IMR-90 (cell line): ENCODE results near the gene GPX3. TPM values are rescaled to one million over a fixed set of nuclear protein-coding genes. Genes with fewer than 3 reads are reported as not detected.
A peak's percentile ranks its signal among the peaks of the same experiment; 100 is the strongest.

Experiments used
- ATAC-seq: fragments of 200-7000 bp; cut with Tn5 transposase; 2 replicates; pipeline ENCODE4 v1.9.1; 2020; ENCODE audit warnings: low read depth, mild to moderate bottlenecking, moderate library complexity
- BruUV-seq: library from RNA; stranded (reverse); fragments of 400-500 nt; replicated peaks from 2 replicates; lab custom pipeline; 2021; lab: Mats Ljungman, UMichigan
- CTCF ChIA-PET: fragments of 300-600 bp; formaldehyde crosslinking; extraction: SDS; loops from one replicate; lab custom pipeline; 2021; ENCODE audit warnings: antibody characterized with exemption; lab: Yijun Ruan, JAX
- POLR2A ChIA-PET: fragments of 300-600 bp; sonication (Branson Sonifier 250); formaldehyde crosslinking; loops from one replicate; lab custom pipeline; 2022; ENCODE audit warnings: antibody characterized with exemption; ENCODE audit not compliant: unreplicated experiment; lab: Charles Lee
- DNase-seq: peaks from one replicate; pipeline ENCODE4 v3.0.0; 2013
- H2AFZ ChIP-seq: replicated peaks from 2 replicates; pipeline ENCODE3; 2013; ENCODE audit warnings: low read length, mild to moderate bottlenecking; ENCODE audit not compliant: poor library complexity
- H2AK5ac ChIP-seq: 2 replicates; pipeline ENCODE4 v1.6.1; 2013; ENCODE audit warnings: low read depth, low read length, inconsistent platforms
- H2AK9ac ChIP-seq: replicated peaks from 2 replicates; pipeline ENCODE3; 2013; ENCODE audit warnings: mild to moderate bottlenecking, low read depth, low read length, moderate library complexity; ENCODE audit not compliant: poor library complexity
- H2BK120ac ChIP-seq: 2 replicates; pipeline ENCODE4 v1.6.1; 2013; ENCODE audit warnings: low read depth, low read length, inconsistent platforms
- H2BK15ac ChIP-seq: 3 replicates; pipeline ENCODE4 v1.6.1; 2013; ENCODE audit warnings: low read depth, low read length, inconsistent platforms
- H2BK20ac ChIP-seq: 2 replicates; pipeline ENCODE4 v1.6.1; 2013; ENCODE audit warnings: low read depth, mild to moderate bottlenecking, inconsistent platforms, low read length, moderate library complexity
- H2BK5ac ChIP-seq: 2 replicates; pipeline ENCODE4 v1.6.1; 2013; ENCODE audit warnings: mild to moderate bottlenecking, low read depth, low read length, inconsistent platforms; ENCODE audit not compliant: poor library complexity, severe bottlenecking
- H3K14ac ChIP-seq: replicated peaks from 2 replicates; pipeline ENCODE4 v1.6.1; 2013; ENCODE audit warnings: low read depth, low read length, inconsistent platforms
- H3K18ac ChIP-seq: 2 replicates; pipeline ENCODE4 v1.6.1; 2013; ENCODE audit warnings: low read depth, low read length, control low read depth
- H3K23ac ChIP-seq: 2 replicates; pipeline ENCODE4 v1.6.1; 2013; ENCODE audit warnings: low read depth, low read length, inconsistent platforms
- H3K27ac ChIP-seq: 2 replicates; pipeline ENCODE4 v1.5.1; 2013; ENCODE audit warnings: mild to moderate bottlenecking, control low read depth, low read length; ENCODE audit not compliant: insufficient read depth
- H3K27me3 ChIP-seq: 2 replicates; pipeline ENCODE4 v1.6.1; 2013; ENCODE audit warnings: low read length; ENCODE audit not compliant: control insufficient read depth, insufficient read depth
- H3K36me3 ChIP-seq: 2 replicates; pipeline ENCODE4 v1.6.1; 2013; ENCODE audit warnings: low read length, mixed read lengths; ENCODE audit not compliant: control insufficient read depth, insufficient read depth
- H3K4ac ChIP-seq: 2 replicates; pipeline ENCODE4 v1.6.1; 2013; ENCODE audit warnings: low read depth, low read length, inconsistent platforms
- H3K4me1 ChIP-seq: 2 replicates; pipeline ENCODE4 v1.6.1; 2013; ENCODE audit warnings: low read length, mixed read lengths; ENCODE audit not compliant: control insufficient read depth, insufficient read depth
- H3K4me2 ChIP-seq: 2 replicates; pipeline ENCODE4 v1.6.1; 2013; ENCODE audit warnings: low read depth, mild to moderate bottlenecking, control low read depth, low read length, moderate library complexity
- H3K4me3 ChIP-seq: 2 replicates; pipeline ENCODE4 v1.5.1; 2013; ENCODE audit warnings: low read depth, mild to moderate bottlenecking, control low read depth, low read length, moderate library complexity; ENCODE audit not compliant: insufficient read depth
- H3K56ac ChIP-seq: 2 replicates; pipeline ENCODE4 v1.6.1; 2013; ENCODE audit warnings: low read length, inconsistent platforms; ENCODE audit not compliant: insufficient read depth; ENCODE audit errors: extremely low read depth
- H3K79me1 ChIP-seq, 2 experiments: 2 replicates each; pipeline ENCODE4 v1.6.1; 2013; ENCODE audit warnings: low read length in 2 of 2, inconsistent platforms in 1 of 2, low read depth in 1 of 2
- H3K9ac ChIP-seq: 2 replicates; pipeline ENCODE4 v1.6.1; 2013; ENCODE audit warnings: low read depth, low read length, control low read depth
- H3K9me1 ChIP-seq: 2 replicates; pipeline ENCODE4 v1.6.1; 2013; ENCODE audit warnings: low read length, inconsistent platforms; ENCODE audit not compliant: insufficient read depth
- H3K9me3 ChIP-seq: 2 replicates; pipeline ENCODE4 v1.6.1; 2013; ENCODE audit warnings: low read length; ENCODE audit not compliant: control insufficient read depth, insufficient read depth
- H4K20me1 ChIP-seq: 2 replicates; pipeline ENCODE4 v1.6.1; 2013; ENCODE audit warnings: low read length, inconsistent platforms; ENCODE audit not compliant: insufficient read depth
- H4K5ac ChIP-seq: 2 replicates; pipeline ENCODE4 v1.6.1; 2013; ENCODE audit warnings: mild to moderate bottlenecking, low read depth, low read length, control low read depth
- H4K8ac ChIP-seq, 2 experiments: 2 replicates each; pipeline ENCODE4 v1.6.1; 2013; ENCODE audit warnings: low read depth in 2 of 2, low read length in 2 of 2, control low read depth in 1 of 2, inconsistent platforms in 1 of 2
- H4K91ac ChIP-seq: 2 replicates; pipeline ENCODE4 v1.6.1; 2013; ENCODE audit warnings: low read depth, low read length, inconsistent platforms; ENCODE audit not compliant: insufficient read depth
- BHLHE40 ChIP-seq: fragments of 150-350 bp; IDR thresholded peaks from 2 replicates; pipeline ENCODE4 v1.6.1; 2016; ENCODE audit warnings: mild to moderate bottlenecking, low read depth, low read length
- CEBPB ChIP-seq: IDR thresholded peaks from 2 replicates; pipeline ENCODE4 v1.6.1; 2012; ENCODE audit warnings: low read depth, low read length, improper control_type of control experiment
- CHD1 ChIP-seq: IDR thresholded peaks from 2 replicates; pipeline ENCODE4 v1.6.1; 2012; ENCODE audit warnings: low read depth, low read length, improper control_type of control experiment
- ELK1 ChIP-seq: fragments of 150-350 bp; IDR thresholded peaks from 2 replicates; pipeline ENCODE4 v1.6.1; 2016; ENCODE audit warnings: low read depth, mild to moderate bottlenecking, low read length, moderate library complexity, borderline replicate concordance
- FOS ChIP-seq: fragments of 150-350 bp; IDR thresholded peaks from 2 replicates; pipeline ENCODE4 v1.6.1; 2016; ENCODE audit warnings: low read depth, low read length
- MAFK ChIP-seq: IDR thresholded peaks from 2 replicates; pipeline ENCODE4 v1.6.1; 2012; ENCODE audit warnings: low read depth, low read length, improper control_type of control experiment
- MAZ ChIP-seq: IDR thresholded peaks from 2 replicates; pipeline ENCODE4 v1.6.1; 2012; ENCODE audit warnings: low read depth, mild to moderate bottlenecking, low read length, improper control_type of control experiment, moderate library complexity, borderline replicate concordance
- MXI1 ChIP-seq: IDR thresholded peaks from 2 replicates; pipeline ENCODE4 v1.6.1; 2012; ENCODE audit warnings: low read depth, mild to moderate bottlenecking, low read length, moderate library complexity, borderline replicate concordance
- NFE2L2 ChIP-seq: fragments of 150-350 bp; IDR thresholded peaks from 2 replicates; pipeline ENCODE4 v1.6.1; 2016; ENCODE audit warnings: low read depth, mild to moderate bottlenecking, low read length
- POLR2A ChIP-seq: IDR thresholded peaks from 2 replicates; pipeline ENCODE4 v1.6.1; 2012; ENCODE audit warnings: mild to moderate bottlenecking, low read depth, low read length
- RAD21 ChIP-seq: IDR thresholded peaks from 2 replicates; pipeline ENCODE4 v1.6.1; 2012; ENCODE audit warnings: low read length, improper control_type of control experiment
- RCOR1 ChIP-seq: IDR thresholded peaks from 2 replicates; pipeline ENCODE4 v1.6.1; 2012; ENCODE audit warnings: mild to moderate bottlenecking, low read length, improper control_type of control experiment; ENCODE audit not compliant: insufficient replicate concordance
- RFX5 ChIP-seq: IDR thresholded peaks from 2 replicates; pipeline ENCODE4 v1.8.0; 2012; ENCODE audit warnings: low read depth, mild to moderate bottlenecking, low read length, moderate library complexity
- SMC3 ChIP-seq: fragments of 150-350 bp; IDR thresholded peaks from 2 replicates; pipeline ENCODE4 v1.6.1; 2016; ENCODE audit warnings: low read depth, mild to moderate bottlenecking, antibody characterized with exemption, low read length, moderate library complexity
- USF2 ChIP-seq: fragments of 150-350 bp; IDR thresholded peaks from 2 replicates; pipeline ENCODE4 v1.6.1; 2017; ENCODE audit warnings: mild to moderate bottlenecking, antibody characterized with exemption, low read length, low read depth
- WGBS, 2 experiments: methylation state at CpG; one replicate each; pipeline versions ENCODE4 v1.1.5 to v1.1.7; 2013; ENCODE audit warnings: missing lambda C conversion rate in 2 of 2; ENCODE audit not compliant: insufficient read length in 1 of 2; ENCODE audit errors: extremely low coverage in 2 of 2; 5-methylcytosine and 5-hydroxymethylcytosine counted together
- dilution Hi-C: fragments of 300-500 bp; cut with HindIII; formaldehyde crosslinking; loops from one replicate; pipeline ENCODE4 v1.14.3; 2018; ENCODE audit warnings: low sequenced_read_pairs; ENCODE audit not compliant: unreplicated experiment
- in situ Hi-C: fragments of 300-500 bp; cut with MboI; formaldehyde crosslinking; loops from 3 replicates; pipeline ENCODE4 v1.14.3; 2019; ENCODE audit warnings: low sequenced_read_pairs, inconsistent platforms, mixed read lengths
- intact Hi-C: fragments of 100-400 bp; cut with micrococcal nuclease; formaldehyde crosslinking; loops from 2 replicates; pipeline ENCODE4 v1.10.0; 2022
- polyA plus RNA-seq, 3 experiments: library from polyadenylated mRNA; depleted of rRNA; stranded (reverse); fragments of >200 nt; gene quantifications; 2 replicates each; pipeline ENCODE4 v1.2.3, GENCODE V29; 2012; ENCODE audit warnings: low replicate concordance in 1 of 3
- total RNA-seq: library from RNA; depleted of rRNA; stranded (reverse); fragments of >200 nt; gene quantifications from 2 replicates; pipeline ENCODE4 v1.2.3, GENCODE V29; 2012
- TF ChIP-seq, protein P1 (sequence below): conservative IDR thresholded peaks from 2 replicates; pipeline ENCODE4 v1.5.1; 2012; ENCODE audit warnings: mild to moderate bottlenecking, low read depth, low read length, improper control_type of control experiment

GPX3 gene
- total and polyA plus RNA-seq, 2 of the 4 experiments (the other 2 are of a cell fraction) = 0.36 to 1.0 TPM

DNA sequence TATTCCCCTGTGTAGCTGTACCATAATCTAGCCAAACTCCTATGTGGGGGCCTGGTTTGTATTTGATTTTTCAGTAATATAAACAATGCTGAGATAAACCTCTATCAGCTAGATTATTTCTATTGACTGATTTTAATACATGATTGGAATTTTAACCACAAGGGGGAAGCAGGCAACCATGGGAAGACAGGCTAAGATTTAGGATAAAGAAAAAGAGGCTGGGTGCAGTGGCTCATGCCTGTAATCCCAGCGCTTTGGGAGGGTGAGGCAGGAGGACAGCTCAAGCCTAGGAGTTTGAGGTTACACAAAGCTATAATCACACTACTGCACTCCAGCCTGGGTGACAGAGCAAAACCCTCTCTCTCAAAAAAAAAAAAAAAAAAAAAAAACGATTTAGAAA lies 18.1 kb upstream of the GPX3 start:
- no peak overlapping the region for H3K56ac ChIP-seq
- dilution Hi-C loops (no loop called here), in situ Hi-C loops (no loop called here), intact Hi-C loops (loop anchor here (1.0 to 5.0 kb wide), 5 partner anchors 49 to 650 kb away; no protein-coding TSS in a partner anchor)
- H4K5ac ChIP-seq = no peak overlapping the region
- H2AK9ac ChIP-seq = no peak overlapping the region
- H2BK5ac ChIP-seq = no peak overlapping the region
- no peaks in the 10 kb centered on the region for H4K20me1 ChIP-seq
- no peak overlapping the region for H3K4me2 ChIP-seq
- no peak overlapping the region for H2BK120ac ChIP-seq
- H3K4me1 ChIP-seq = peaks cover 12% of the 10 kb centered on the region; the same call in 1 of the 2 replicates
- DNase-seq (peak; percentile 41), ATAC-seq (peak; percentile 46)
- H3K9me3 ChIP-seq = no peaks in the 10 kb centered on the region
- H3K79me1 ChIP-seq = no peaks in the 10 kb centered on the region
- H3K9ac ChIP-seq = no peak overlapping the region
- peaks cover 7% of the 10 kb centered on the region; the same call in 1 of the 2 replicates for H3K9me1 ChIP-seq
- H3K4ac ChIP-seq = no peak overlapping the region
- no peaks in the 10 kb centered on the region for H3K36me3 ChIP-seq
- POLR2A ChIA-PET = interaction anchor here (0.7 kb wide), 1 partner anchor 10 kb away, joined by 4 read pairs; no protein-coding TSS in a partner anchor
- no peak overlapping the region for H4K91ac ChIP-seq
- no peak overlapping the region for H2BK20ac ChIP-seq
- no peak overlapping the region for H3K4me3 ChIP-seq
- no peak overlapping the region for H2AFZ ChIP-seq
- H2AK5ac ChIP-seq = no peak overlapping the region
- no TSS peak for BruUV-seq
- no peak overlapping the region for H3K18ac ChIP-seq
- WGBS, 2 experiments = no CpG with 5 or more reads among the region's 2 CpGs
- no peak overlapping the region for H4K8ac ChIP-seq
- CTCF ChIA-PET = interaction anchor here (0.6 to 1.4 kb wide), 8 partner anchors 36 to 652 kb away, joined by 3 to 12 read pairs (median 4); no protein-coding TSS in a partner anchor
- no peak overlapping the region for H3K14ac ChIP-seq
- no peak overlapping the region for H2BK15ac ChIP-seq
- no peak overlapping the region for H3K27ac ChIP-seq
- TF ChIP-seq MAZ (no peak), CEBPB (no peak), POLR2A (no peak), BHLHE40 (no peak), MAFK (no peak), CHD1 (no peak), FOS (no peak), MXI1 (no peak), SMC3 (peak; percentile 54), USF2 (no peak), RFX5 (no peak), RAD21 (peak; percentile 72), NFE2L2 (no peak), RCOR1 (no peak), ELK1 (no peak)
- TF ChIP-seq, protein P1, sequence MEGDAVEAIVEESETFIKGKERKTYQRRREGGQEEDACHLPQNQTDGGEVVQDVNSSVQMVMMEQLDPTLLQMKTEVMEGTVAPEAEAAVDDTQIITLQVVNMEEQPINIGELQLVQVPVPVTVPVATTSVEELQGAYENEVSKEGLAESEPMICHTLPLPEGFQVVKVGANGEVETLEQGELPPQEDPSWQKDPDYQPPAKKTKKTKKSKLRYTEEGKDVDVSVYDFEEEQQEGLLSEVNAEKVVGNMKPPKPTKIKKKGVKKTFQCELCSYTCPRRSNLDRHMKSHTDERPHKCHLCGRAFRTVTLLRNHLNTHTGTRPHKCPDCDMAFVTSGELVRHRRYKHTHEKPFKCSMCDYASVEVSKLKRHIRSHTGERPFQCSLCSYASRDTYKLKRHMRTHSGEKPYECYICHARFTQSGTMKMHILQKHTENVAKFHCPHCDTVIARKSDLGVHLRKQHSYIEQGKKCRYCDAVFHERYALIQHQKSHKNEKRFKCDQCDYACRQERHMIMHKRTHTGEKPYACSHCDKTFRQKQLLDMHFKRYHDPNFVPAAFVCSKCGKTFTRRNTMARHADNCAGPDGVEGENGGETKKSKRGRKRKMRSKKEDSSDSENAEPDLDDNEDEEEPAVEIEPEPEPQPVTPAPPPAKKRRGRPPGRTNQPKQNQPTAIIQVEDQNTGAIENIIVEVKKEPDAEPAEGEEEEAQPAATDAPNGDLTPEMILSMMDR = peak; percentile 64
- H3K27me3 ChIP-seq = peaks cover 11% of the 10 kb centered on the region
- no peak overlapping the region for H3K23ac ChIP-seq
